ENCODE data around the gene CELF2. TPM values are rescaled to one million over a fixed set of nuclear protein-coding genes. Genes with fewer than 3 reads are reported as not detected.

Gene CELF2
- total RNA-seq, 1 experiment from 2014 or later, result not detected

- H3K4me3 ChIP-seq (ENCODE audit: low read depth, low read length, poor library complexity, severe bottlenecking), result no peak overlapping the region
- no TSS peak for BruUV-seq (replicated peaks)
- H3K27me3 ChIP-seq (replicated peaks; ENCODE audit: insufficient read depth, low read depth, low read length, poor library complexity), result peaks cover 10% of the 10 kb centered on the region
- no peak for DNase-seq (ENCODE audit: low spot score)
- no peaks in the 10 kb centered on the region for H3K36me3 ChIP-seq (ENCODE audit: insufficient read depth, low read length, poor library complexity, severe bottlenecking)
- H3K4me1 ChIP-seq (ENCODE audit: insufficient read depth, low read length, poor library complexity, severe bottlenecking), result no peaks in the 10 kb centered on the region
- CTCF ChIA-PET, result no interaction called here
- POLR2A ChIA-PET (ENCODE audit: low non-redundant PET), result no interaction called here
- intact Hi-C loops (cut with micrococcal nuclease; ENCODE audit: unreplicated experiment), result no loop called here
- TF ChIP-seq CTCF (conservative IDR thresholded peaks at IDR 0.05; ENCODE audit: low read depth, low read length), result no peak
- TF ChIP-seq EZH2 (IDR thresholded peaks at IDR 0.05; ENCODE audit: borderline replicate concordance, low read depth, low read length, poor library complexity, severe bottlenecking), result no peak
- no peaks in the 10 kb centered on the region for H3K9me3 ChIP-seq (ENCODE audit: low read depth, low read length, poor library complexity, severe bottlenecking)
- no peak overlapping the region for H3K27ac ChIP-seq (ENCODE audit: low read depth, low read length, poor library complexity, severe bottlenecking)
These were observed 290.3 kb downstream of the CELF2 start for GRCh38 chr10:11307937-11308336.

GRCh38 chr10:11311027-11311426 lies 293.4 kb downstream of the CELF2 start:
- intact Hi-C loops (cut with micrococcal nuclease; ENCODE audit: unreplicated experiment), result no loop called here
- no peaks in the 10 kb centered on the region for H3K36me3 ChIP-seq (ENCODE audit: insufficient read depth, low read length, poor library complexity, severe bottlenecking)

GRCh38 chr10:11313463-11313862 lies 295.8 kb downstream of the CELF2 start:
- CTCF ChIA-PET, result no interaction called here
- no peak overlapping the region for H3K4me3 ChIP-seq (ENCODE audit: low read depth, low read length, poor library complexity, severe bottlenecking)
- H3K9me3 ChIP-seq (ENCODE audit: low read depth, low read length, poor library complexity, severe bottlenecking), result no peaks in the 10 kb centered on the region
- DNase-seq (ENCODE audit: low spot score), result no peak
- H3K27ac ChIP-seq (ENCODE audit: low read depth, low read length, poor library complexity, severe bottlenecking), result no peak overlapping the region
- H3K27me3 ChIP-seq (replicated peaks; ENCODE audit: insufficient read depth, low read depth, low read length, poor library complexity), result peaks cover 35% of the 10 kb centered on the region
- TF ChIP-seq EZH2 (IDR thresholded peaks at IDR 0.05; ENCODE audit: borderline replicate concordance, low read depth, low read length, poor library complexity, severe bottlenecking), result no peak
- TF ChIP-seq CTCF (conservative IDR thresholded peaks at IDR 0.05; ENCODE audit: low read depth, low read length), result no peak
- intact Hi-C loops (cut with micrococcal nuclease; ENCODE audit: unreplicated experiment), result no loop called here
- H3K4me1 ChIP-seq (ENCODE audit: insufficient read depth, low read length, poor library complexity, severe bottlenecking), result no peaks in the 10 kb centered on the region
- POLR2A ChIA-PET (ENCODE audit: low non-redundant PET), result no interaction called here
- H3K36me3 ChIP-seq (ENCODE audit: insufficient read depth, low read length, poor library complexity, severe bottlenecking), result no peaks in the 10 kb centered on the region
- no TSS peak for BruUV-seq (replicated peaks)

More at GRCh38 chr10:11311027-11311426, 293.4 kb downstream of the CELF2 start:
- BruUV-seq (replicated peaks), result no TSS peak
- Histone ChIP-seq H3K27me3 (replicated peaks; ENCODE audit: insufficient read depth, low read depth, low read length, poor library complexity) (peaks cover 22% of the 10 kb centered on the region), H3K27ac (ENCODE audit: low read depth, low read length, poor library complexity, severe bottlenecking) (no peak overlapping the region), H3K9me3 (ENCODE audit: low read depth, low read length, poor library complexity, severe bottlenecking) (no peaks in the 10 kb centered on the region), H3K4me3 (ENCODE audit: low read depth, low read length, poor library complexity, severe bottlenecking) (no peak overlapping the region), H3K4me1 (ENCODE audit: insufficient read depth, low read length, poor library complexity, severe bottlenecking) (no peaks in the 10 kb centered on the region)
- no peak for DNase-seq (ENCODE audit: low spot score)
- TF ChIP-seq CTCF (conservative IDR thresholded peaks at IDR 0.05; ENCODE audit: low read depth, low read length) (no peak), EZH2 (IDR thresholded peaks at IDR 0.05; ENCODE audit: borderline replicate concordance, low read depth, low read length, poor library complexity, severe bottlenecking) (no peak)
- ChIA-PET POLR2A (ENCODE audit: low non-redundant PET) (no interaction called here), CTCF (no interaction called here)
